Measurements from ENCODE around the gene RO60.

The RO60 gene

DNA sequence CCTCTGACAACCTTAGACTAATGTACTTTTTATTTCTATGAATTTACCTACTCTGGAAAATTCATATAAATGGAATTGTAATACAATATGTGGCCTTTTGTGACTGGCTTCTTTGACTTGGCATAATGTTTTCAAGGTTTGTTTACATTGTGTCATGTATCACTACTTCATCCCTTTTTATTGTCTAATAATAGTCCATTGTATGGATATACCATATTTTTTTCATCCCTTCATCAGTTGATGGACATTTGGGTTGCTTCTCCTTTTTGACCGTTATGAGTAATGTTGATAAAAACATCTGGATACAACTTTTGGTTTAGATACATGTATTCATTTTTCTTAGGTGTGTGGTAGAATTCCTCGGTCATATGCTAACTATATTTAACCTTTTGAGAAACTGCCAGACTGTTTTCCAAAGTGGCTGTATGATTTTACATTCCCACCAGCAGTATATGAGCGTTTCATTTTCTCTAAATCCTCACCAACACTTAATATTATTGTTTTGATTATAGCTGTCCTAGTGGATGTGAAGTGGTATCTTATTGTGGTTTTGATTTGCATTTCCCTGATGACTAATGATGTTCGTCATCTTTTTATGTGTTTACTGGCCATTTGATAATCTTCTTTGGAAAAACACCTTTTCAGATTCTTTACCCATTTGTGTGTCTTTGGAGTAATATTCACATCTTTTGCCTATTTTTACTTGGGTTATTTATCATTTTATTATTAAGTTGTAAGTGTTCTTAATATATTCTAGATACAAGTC is 3.5 kb downstream of the RO60 start:
- peak; percentile 25 for DNase-seq

DNA sequence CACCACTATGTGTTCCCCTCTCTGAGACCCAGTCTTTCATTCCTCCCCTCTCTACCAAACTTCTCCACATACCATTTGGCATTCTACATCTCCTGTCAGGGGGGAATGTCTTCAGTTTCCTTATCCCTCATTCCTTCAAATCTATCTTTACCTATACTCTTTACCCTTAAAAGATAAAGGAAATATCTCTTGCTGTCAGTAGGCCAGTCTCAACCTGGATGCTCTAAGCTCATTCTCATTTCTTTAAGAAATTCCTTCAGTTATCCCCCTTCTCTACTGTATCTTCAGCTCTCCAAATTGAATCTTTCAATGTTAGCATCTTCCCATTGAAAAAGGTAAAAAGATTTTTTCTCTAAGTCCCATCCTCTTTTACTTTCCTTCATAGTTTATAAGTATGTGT is 6.5 kb downstream of the RO60 start:
- no peak for DNase-seq

- DNase-seq = no peak
Observed at GRCh38 chr1:193066606-193067005, 7.2 kb downstream of the RO60 start.

DNA sequence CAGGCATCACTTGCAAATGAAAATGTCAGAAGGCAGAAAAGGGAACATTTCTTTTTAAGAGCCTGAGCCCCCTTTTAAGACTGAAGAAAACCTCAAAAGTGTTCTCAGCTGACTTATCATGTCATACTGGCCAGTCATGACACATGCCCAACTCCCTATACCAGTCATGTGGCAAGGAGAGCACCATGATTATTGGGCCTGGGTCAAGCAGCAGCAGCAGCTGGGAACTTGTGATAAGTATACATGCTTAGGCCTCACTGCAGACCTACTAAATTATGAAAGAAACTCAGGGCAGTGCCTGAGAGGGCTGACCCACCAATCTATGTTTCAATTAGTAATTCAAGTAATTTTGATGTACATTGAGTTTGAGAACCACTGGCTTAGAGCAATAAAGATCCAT is 8.6 kb downstream of the RO60 start:
- no peak for DNase-seq

DNA sequence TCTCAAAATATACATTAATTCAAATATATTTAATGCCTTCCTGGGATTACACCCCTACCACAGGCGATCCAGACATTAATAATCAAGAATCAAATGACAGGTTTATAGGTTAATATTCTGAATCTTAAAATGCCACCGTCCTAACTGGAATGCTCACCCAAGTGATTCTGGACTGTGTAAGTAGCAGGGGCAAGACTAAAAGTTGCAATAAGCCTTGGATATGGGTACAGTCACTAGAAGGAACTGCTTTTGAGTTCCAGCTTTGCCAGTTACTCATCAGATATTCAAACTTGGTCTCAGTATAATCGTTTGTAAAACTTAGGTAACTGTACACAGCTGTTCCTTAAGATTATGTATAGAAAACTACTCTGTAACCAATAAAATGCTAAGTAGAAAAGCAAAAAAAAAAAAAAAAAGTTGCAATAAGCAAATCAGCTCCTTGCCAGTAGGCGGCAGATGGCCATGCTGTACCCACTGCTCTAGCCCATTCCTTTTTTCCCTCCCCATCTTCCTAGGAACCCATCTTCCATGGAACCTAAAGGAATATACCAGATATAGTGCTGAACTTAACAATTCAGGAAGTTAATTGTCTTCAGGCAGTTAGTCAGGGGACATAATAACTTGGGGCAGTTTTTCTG is 10.5 kb downstream of the RO60 start:
- DNase-seq = no peak

GRCh38 chr1:193070386-193070753 is 11.0 kb downstream of the RO60 start:
- DNase-seq = no peak

GRCh38 chr1:193070942-193071341 is 11.5 kb downstream of the RO60 start:
- DNase-seq = peak; percentile 74

DNA sequence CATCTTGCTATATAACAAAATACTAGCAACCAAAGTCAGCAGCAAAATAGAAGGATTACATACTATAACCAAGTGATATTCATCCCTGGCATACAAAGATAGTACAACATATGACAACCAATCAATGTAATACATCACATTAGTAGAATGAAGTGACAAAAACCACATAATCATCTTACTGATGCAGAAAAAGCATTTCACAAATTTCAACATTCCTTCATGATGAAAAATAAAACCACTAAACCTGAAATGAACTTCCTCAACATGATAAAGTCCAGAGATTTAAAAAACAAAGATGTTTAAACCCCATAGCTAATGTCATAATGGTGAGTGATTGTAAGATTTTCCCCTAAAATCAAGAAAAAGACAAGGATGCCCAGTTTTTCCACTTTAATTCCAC is 18.6 kb downstream of the RO60 start:
- DNase-seq = no peak

GRCh38 chr1:193079187-193079586 is 19.8 kb downstream of the RO60 start:
- DNase-seq = no peak

DNA sequence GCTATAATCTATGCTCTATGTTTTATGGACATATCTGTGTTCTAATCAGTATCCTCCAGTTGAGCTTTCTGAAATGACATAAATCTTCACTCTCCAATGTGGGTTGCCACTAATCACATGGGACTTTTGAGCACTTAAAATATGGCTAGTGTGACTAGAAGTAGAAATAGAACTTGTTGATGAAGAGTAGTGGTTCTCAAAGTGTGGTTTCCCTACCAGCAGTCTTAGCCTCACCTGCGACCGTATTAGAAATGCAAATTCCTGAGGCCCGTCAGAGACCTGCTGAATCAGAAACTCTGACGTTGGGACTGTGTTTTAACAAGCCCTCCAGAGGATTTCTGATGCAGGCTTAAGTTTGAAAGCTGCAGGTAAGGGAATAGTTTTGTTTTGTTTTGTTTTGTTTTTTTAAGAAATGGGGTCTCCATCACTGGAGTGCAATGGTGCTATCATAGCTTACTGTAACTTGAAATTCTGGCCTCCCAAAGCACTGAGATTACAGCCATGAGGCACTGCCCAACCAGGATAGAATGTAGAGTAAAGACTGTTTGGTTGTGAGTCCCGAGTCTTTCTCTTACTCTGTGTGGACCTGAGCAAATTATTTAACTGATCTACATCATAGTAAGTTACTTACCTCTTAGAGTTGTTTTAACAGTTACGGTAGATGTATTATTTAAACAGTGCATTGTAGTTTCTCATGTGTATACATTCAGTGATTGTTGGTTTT is 24.1 kb downstream of the RO60 start:
- DNase-seq = no peak

DNA sequence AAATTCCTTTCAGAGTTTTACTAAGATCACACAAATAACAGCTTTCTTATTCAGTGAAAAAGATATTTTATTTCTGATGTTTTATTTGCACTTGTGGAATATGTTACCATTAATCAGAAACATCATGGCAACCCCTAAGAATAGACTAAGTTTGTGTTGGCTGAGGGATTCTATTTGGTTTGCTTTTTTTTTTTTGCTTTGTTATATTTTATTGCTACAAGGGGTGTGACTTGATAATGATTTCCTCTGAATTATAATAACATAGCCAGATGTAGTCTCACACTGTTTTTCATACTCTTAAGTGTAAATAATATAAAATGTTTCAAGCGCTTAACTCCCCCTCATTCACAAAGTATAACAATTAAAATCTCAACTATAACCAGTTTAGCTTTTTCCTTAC is 25.9 kb downstream of the RO60 start:
- DNase-seq = no peak

- DNase-seq = no peak
Observed at GRCh38 chr1:193086342-193086741, 26.9 kb downstream of the RO60 start.

- DNase-seq = no peak
Observed at GRCh38 chr1:193087893-193088292, 28.5 kb downstream of the RO60 start.

DNA sequence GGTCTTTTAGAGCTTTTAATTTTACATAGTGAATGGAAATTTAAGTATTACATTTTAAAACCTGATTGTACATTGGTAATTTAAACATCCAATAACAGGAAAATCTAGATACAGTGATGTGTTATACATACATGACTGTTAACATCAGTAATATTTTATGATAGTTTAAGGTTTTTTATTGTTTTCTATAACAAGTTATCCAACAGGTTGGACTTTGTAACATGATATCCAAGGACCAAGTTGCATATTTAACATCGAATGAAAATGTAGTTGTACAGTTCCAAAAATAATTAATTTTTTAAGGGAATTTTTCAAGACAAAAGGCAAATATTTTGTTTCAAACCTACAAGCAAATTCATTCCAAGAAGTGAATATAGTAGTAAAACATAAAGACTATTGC is 31.5 kb downstream of the RO60 start:
- DNase-seq = no peak

GRCh38 chr1:193094112-193094511 is 34.7 kb downstream of the RO60 start:
- DNase-seq = no peak

DNA sequence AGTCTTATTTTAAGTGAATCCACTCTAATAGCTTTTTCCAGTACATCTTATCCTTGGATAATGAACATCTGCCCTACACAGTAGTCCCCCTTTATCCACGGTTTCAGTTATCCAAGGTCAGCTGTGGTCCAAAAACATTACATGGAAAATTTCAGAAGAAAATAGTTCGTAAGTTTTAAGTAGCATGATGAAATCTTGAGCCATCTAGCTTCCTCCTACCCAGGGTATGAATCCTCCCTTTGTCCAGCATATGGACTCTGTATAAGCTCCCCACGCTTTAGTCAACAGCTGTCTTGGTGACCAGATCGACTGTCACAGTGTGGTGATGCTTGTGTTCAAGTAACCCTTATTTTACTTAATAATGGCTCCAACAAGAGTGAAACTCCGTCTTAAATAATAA is 43.2 kb downstream of the RO60 start:
- DNase-seq = no peak

DNA sequence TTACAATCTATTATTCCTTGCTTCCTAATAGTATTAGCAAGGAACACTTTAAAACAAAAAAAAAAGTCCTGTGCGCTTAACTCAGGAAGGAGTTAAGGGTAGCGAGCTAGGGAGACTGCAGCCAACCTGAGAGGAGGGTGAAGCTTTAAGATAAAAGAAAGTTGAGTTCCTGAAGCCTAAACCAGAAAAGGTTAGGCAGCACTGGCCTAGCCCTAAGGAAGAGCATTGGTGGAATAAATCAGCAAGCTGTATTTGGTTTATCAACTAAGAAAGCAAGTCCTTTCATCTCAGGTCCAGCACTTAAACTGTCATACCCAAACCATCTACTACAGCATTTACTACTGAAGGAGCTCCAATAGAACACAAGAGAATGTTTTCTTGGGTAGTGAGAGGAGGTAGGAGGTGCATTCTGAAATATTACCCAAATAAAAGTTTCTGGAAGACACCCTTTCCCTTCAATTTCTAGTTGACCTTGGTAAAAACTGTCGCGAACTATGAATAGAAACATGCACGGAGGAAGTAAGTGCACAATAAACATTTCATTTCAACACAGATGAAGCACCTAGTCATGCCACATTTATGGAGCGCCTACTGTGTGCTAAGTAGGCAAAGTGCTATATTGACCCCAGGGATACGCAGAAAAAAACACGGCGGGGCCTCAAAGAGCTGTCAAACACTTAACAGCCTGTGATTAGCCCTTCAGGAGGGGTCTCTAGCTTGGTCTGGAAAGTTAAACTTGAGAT is 44.5 kb downstream of the RO60 start:
- peak; percentile 24 for DNase-seq

GRCh38 chr1:193104502-193104906 is 45.1 kb downstream of the RO60 start:
- DNase-seq = peak; percentile 28

- DNase-seq = peak; percentile 79
Observed at GRCh38 chr1:193104907-193105820, 45.8 kb downstream of the RO60 start, which contains the start of gene GLRX2. TSS of gene GLRX2 (minus strand) at chr1:193105414. CDS start at chr1:193105382, 32 bp downstream.

GRCh38 chr1:193105821-193106177 is 46.4 kb downstream of the RO60 start:
- no peak for DNase-seq

GRCh38 chr1:193108471-193108870 is 49.1 kb downstream of the RO60 start:
- no peak for DNase-seq

All from activated CD4-positive, alpha-beta T cell treated with anti-CD3 and anti-CD28 coated beads, Interleukin-10, Interleukin-2, amounts not matched to agents 100 ng/mL and 50 ng/mL, durations not matched to agents 16 hours and 8 hours (primary cell).